IPS-18c (cell line): ENCODE data around the gene ADNP2.

Experiments used
- H3K4me3 ChIP-seq: 2 replicates; pipeline ENCODE4 v1.7.0; 2013; ENCODE audit warnings: low read depth, mild to moderate bottlenecking, low read length, moderate library complexity; ENCODE audit not compliant: insufficient read depth
- H3K9me3 ChIP-seq: one replicate; pipeline ENCODE4 v1.6.1; 2013; ENCODE audit warnings: mild to moderate bottlenecking, low read length, moderate library complexity; ENCODE audit not compliant: control insufficient read depth, insufficient read depth

ADNP2 gene

DNA sequence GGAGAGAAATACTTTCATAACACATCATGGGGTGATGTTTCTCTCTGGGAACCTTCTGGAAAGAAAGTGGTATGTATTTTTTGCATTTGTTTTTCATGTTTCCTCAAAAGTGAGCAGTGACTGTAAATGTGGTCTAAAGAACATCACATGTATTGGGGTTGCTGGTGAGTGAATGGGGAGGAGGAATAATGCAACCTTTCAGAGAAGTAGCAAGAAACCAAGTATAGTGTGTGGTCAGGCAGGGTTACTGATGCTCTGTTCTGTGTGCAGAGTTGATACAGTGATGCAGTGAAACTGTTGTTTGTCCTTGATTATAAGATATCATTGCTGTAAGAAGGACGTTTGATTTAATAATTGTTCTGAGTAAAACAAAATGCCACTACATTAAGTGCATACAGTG lies 24.1 kb downstream of the ADNP2 start:
- Histone ChIP-seq H3K9me3 (no peaks in the 10 kb centered on the region), H3K4me3 (no peak overlapping the region)

DNA sequence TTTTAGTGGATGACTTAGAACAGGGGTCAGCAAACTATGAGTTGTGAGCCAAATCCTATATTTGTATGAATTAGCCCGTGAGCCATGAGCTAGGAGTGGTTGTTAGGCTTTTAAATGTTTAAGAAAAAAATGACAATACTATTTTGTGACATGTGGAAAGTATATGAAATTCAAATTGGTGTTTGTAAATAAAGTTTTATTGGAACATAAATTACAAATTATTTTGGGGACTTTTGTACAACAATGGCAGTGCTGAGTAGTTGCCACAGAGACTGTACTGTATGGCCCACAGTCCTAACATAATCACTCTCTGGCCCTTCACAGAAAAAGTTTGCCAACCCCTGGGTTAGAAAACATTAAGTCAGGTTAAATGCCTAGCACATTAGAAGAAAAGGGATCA lies 26.1 kb downstream of the ADNP2 start:
- no peaks in the 10 kb centered on the region for H3K9me3 ChIP-seq
- H3K4me3 ChIP-seq: no peak overlapping the region

DNA sequence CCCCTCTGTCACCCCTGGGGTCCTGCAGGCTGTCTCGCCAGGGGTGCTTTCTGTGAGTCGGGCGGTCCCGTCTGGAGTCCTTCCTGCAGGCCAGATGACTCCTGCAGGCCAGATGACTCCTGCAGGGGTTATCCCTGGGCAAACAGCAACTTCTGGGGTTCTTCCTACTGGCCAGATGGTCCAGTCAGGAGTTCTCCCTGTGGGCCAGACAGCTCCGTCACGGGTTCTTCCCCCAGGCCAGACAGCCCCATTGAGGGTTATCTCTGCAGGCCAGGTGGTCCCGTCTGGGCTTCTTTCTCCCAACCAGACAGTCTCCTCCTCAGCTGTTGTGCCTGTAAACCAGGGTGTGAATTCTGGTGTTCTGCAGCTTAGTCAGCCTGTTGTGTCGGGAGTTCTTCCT lies 27.6 kb downstream of the ADNP2 start:
- no peak overlapping the region for H3K4me3 ChIP-seq

DNA sequence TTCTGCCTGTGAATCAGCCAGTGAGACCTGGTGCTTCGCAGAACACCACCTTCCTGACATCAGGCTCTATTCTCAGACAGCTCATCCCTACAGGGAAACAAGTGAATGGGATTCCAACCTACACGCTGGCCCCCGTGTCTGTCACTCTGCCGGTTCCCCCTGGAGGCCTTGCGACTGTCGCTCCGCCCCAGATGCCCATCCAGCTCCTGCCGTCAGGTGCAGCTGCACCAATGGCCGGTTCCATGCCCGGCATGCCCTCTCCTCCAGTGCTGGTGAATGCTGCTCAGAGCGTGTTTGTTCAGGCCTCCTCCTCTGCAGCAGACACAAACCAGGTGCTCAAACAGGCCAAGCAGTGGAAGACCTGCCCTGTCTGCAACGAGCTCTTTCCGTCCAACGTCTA lies 28.1 kb downstream of the ADNP2 start:
- H3K9me3 ChIP-seq: no peaks in the 10 kb centered on the region

More for the DNA sequence above, 27.6 kb downstream of the ADNP2 start:
- H3K9me3 ChIP-seq: no peaks in the 10 kb centered on the region

DNA sequence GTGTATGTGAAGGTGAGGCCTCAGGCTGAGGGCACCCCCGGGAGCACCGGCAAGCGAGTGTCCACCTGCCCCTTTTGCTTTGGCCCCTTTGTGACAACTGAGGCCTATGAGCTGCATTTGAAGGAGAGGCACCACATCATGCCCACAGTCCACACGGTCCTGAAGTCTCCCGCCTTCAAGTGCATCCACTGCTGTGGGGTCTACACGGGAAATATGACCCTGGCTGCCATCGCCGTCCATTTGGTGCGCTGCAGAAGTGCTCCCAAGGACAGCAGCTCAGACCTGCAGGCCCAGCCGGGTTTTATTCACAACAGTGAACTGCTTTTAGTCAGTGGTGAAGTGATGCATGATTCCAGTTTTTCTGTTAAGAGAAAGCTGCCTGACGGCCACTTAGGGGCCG lies 28.9 kb downstream of the ADNP2 start:
- Histone ChIP-seq H3K4me3 (no peak overlapping the region), H3K9me3 (no peaks in the 10 kb centered on the region)

More for the DNA sequence above, 28.1 kb downstream of the ADNP2 start:
- H3K4me3 ChIP-seq: no peak overlapping the region

DNA sequence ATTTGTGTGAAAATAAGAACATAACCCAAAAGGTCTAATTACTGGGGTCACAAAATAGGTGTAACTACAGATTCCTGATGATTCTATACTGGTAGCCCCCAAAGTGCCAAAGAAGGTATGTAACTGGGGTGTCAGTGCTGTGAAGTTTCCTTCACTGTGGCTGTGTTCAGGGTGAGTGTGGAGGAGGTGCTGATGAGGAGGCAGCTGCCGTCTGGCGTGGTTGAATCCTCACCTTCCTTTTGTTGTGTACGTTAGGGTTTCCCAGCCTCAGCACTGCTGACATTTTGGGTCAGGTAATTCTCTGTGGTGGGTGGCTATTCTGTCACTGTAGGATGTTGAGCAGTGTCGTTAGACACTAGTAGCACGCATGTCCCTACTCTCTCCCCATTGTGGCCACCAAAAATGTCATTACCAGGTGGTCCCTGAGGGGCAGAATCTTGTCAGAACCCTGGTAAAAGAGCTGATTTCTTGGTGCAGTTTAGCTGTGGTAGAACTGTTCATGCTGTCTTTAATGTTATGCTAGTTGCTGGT lies 31.5 kb downstream of the ADNP2 start:
- H3K4me3 ChIP-seq: no peak overlapping the region
- no peaks in the 10 kb centered on the region for H3K9me3 ChIP-seq

DNA sequence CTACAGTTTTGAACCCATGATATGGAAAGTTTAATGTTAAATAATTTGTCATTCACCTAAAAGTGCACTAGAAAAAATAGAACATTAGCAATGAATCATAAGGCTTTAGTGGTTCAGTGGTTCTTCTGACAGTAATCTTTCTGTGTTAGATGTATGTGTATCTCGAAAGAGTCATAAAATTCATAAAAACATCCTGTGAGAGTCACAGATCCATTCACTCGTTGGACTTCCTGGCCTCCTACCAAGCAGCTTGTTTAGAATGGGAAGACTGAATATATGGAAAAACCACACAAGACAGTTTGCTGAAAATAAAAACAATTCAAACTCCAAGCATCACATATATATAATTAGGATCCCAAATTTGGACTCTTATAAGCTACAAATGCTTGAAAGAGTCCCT lies 34.8 kb downstream of the ADNP2 start:
- Histone ChIP-seq H3K4me3 (no peak overlapping the region), H3K9me3 (no peaks in the 10 kb centered on the region)

DNA sequence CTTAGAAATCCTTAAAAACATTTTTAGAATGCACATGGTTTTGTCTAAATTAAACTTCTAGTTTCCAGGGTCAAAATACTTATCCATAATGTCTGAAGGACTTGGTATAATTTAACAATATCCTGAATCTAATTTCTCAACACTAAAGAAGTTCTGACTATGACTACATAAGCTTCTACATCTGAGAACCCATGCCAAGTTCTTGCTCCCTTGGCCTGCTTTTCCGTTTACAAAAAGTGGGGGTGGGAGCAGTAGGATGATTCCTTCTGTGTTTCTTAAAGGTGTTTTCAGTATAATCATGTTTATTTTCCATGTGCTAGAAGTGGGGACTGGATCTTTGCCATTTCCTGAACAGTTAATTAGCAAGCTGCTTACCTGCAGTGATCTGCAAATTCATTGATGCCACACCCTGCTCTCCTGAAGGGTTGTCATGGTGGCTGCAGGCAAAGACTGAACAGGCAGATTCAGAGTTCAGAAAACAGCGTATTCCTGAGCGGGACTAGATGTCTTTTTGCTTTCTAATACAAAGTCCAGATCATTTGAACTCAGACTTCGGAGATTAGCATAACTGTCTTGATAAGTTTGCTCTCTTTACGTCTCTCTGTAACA lies 36.2 kb downstream of the ADNP2 start:
- no peaks in the 10 kb centered on the region for H3K9me3 ChIP-seq
- H3K4me3 ChIP-seq: no peak overlapping the region

DNA sequence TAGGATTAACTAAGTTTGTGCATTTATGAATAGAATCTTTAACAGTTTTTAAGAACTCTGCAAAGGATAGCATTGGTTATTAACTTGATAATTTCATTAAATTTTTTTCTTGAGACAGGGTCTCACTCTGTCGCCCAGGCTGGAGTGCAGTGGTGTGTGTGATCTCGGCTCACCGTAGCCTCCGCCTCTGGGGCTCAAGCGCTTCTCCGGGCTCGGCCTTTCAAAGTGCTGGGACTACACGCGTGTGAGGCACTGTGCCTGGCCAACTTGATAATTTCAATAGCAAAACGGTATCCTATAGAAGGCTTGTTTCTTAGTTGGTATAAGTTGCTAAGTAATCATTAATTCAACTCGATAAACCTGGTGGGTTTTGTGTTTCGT lies 38.0 kb downstream of the ADNP2 start:
- Histone ChIP-seq H3K9me3 (no peaks in the 10 kb centered on the region), H3K4me3 (no peak overlapping the region)

DNA sequence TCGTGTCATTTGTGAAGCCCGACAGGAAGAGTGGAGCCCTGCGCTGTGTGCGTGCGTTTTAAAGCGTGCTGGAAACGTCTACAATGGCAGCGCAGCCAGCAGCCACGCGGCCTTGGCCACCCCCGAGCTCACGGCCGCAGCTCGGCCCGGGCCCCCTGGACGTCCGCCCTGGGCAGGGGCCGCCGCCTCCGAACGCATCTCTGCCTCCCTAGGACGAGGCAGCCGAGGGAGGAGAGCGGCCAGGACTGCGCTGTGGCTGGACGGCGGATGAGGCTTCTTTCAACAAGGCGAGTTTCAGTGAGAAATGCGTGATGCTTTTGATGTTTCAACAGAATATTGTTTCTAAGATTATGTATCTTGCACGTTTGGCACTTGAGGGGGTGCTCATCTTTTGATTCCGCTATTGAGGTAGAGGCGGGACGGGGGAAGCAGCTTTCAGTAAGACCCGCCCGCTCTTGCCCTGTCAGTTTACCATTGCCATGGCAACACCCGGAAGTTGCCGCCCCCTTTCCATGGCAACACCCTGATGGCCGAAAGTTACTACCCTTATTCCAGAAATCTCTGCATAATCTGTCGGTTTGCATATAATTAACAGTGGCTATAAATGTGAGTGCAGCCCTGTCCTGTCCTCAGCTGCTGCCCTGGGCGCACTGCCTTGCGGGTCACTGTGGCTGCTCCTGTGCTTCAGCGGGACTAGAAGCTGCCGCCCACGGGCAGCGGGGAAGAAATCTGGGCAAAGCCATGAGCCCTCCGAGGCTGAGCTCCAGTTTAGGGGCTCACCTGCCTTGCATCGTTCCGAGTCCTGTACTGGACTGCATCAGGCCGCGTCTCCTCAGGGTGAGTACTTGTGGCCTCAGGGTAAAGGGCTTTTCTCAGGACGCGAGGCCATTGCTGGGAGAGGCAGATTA lies 38.6 kb downstream of the ADNP2 start:
- H3K4me3 ChIP-seq: no peak overlapping the region
- H3K9me3 ChIP-seq: no peaks in the 10 kb centered on the region

DNA sequence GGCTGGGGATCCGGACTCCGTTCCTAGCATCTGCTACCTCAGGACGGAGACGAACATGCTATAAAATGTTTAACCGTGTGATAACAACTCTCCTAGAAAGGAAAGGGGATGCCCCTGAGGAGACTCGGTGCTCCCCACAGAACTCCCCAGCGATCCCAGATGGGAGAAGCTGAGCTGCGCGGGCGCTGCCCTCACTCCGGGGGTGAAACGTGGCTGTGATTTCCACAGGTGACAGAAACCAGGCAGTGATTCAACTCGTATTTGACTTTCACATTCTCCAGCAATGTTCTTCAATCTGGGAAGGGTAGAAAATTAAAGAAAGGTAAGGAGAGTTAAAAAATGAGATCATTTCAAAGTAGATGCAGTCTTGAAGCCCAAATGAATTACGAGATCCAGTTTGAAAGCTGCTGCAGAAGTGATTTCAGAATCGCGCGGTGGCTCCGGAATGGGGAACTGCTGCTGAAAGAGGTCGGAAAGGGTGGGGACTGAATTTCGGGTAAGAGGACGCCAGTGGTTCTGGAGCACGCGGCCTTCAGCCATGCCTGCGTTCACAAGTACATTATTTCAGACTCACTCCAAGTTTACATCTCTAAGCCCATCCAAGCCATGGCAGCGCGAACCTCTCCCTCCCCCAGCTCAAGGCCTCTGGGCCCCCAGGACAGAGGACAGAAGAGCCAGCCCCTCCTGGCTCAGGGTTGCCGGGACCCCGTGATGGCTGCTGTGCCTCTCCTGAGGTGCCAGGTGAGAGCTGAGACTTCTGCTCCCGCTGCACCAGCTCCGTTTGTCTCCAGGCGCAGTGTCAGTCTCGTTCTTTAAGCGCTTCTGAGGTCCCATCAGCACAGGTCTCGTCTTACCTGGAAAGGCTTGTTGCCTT lies 39.5 kb downstream of the ADNP2 start:
- no peak overlapping the region for H3K4me3 ChIP-seq
- no peaks in the 10 kb centered on the region for H3K9me3 ChIP-seq

DNA sequence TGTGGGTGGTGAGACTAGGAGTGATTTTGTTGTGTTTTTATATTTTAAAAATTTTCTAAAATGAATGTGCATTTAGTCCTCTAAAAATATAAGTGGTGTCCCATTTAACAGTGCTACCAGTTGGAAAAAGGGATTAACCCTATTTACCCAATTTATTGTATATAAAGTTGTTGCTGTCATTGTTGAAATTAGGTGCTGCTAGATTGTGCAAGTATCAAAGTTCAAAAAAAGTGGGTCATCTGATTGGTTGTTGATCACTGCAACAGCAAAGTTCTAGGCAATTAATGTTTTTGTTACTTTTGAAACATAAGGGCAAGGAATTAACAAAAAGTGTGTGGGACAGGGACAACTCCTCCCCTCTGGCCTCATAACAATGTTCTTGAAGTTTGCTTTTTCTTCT lies 40.6 kb downstream of the ADNP2 start:
- Histone ChIP-seq H3K4me3 (no peak overlapping the region), H3K9me3 (no peaks in the 10 kb centered on the region)

DNA sequence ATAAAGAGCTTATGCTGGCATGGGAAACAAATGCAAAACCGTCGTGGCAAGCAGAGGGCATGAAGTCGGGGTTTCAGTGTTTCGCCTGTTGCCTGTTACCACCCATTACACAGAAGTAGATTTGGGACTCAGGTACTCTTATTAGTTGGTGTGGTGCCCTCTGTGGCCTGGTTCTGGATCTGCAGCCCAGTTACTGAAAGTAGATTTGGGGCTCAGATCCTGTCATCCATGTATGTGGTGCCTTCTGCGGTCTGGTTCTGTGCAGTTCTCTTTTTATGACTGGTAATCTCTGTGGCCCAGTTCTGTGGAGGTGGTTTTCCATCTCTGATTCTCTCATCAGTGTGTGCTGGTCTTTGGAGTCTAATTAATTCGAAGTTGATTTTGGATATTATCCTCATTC lies 45.2 kb downstream of the ADNP2 start:
- Histone ChIP-seq H3K9me3 (no peaks in the 10 kb centered on the region), H3K4me3 (no peak overlapping the region)

DNA sequence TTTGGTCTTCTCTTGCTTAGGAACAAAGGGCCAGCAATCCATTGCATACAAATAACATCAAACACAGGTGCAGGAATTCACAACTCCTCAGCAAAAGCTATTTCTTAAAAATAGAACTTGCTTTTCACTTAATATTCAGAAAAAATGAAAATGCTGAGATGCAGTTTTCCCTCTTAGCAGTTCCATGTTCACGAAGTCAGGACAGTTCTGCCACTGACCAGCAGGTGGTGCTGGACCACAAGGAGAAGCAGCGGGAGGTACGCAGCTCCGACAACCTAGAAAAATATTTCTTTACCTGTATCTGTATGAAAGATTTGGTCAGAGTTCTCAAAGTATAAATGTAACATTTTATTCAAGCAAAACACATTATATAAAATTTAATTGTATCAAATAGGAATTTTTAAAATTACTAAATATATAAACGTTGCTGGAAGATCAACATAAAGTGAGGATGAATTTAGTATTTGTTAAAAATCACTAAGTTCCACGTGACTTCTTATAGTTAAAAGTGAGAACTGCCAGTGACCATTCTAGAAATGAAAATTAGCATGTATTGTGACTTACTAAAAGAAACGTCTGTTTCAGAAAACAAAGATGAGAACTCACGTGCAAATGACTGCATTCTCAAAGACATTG lies 48.8 kb downstream of the ADNP2 start:
- H3K4me3 ChIP-seq: no peak overlapping the region
- peaks cover 4% of the 10 kb centered on the region for H3K9me3 ChIP-seq

DNA sequence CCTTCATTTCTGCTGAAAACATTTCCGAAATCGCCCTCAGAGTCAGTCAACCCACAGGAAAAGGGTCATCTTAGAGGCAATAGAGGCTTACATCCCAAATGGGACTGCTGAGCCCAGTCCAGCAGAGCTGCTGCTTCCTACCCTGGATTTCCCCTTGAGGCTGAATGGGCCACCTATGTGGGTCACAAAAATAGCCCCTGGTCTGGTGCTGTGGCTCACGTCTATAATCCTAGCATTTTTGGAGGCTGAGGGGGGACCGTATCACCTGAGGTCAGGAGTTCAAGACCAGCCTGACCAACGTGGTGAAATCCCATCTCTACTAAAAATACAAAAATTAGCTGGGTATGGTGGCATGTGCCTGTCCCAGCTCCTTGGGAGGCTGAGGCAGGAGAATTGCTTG lies 49.3 kb downstream of the ADNP2 start:
- Histone ChIP-seq H3K4me3 (no peak overlapping the region), H3K9me3 (peaks cover 4% of the 10 kb centered on the region)

DNA sequence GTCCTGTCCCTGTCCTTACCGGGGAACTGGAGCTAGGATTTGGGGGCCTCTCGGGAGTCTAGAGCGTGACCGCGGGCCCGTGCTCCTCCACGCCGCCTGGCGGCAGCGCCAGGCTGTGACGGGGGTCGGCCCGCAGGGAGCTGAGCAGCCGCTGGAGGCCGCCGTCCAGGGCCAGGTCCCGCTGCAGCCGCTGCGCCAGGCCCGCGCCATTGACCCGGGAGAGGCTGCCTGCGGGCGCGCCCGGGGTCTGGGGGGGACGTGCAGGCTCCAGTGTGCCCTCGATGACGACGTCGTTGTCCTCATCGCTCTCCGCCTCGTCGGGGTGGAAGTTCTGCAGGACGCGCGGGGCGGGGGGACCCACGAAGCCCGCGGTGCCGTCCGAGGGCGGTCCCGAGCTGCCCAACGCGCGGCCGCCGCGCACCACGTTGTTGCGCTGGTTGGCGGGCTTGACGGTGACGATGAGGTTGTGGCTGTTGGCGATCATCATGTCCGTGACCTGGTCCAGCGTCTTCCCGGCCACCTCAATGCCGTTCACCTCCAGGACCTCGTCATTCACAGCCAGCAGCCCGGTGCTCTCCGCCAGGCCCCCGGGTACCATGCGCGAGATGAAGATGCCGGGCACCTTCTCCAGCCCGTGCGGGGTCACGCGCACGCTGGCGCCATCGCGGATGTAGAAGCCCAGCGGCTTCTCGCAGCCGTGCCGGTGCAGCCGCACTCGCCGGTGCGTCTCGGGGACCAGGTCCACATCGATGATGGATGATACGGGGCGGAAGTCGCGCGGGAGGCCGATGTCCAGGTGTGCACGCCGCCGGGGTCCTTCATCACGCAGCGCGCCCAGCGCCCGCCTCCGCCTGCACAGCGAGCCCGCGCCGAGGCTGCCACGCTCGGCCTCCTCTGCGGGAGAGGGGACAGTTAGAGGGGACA lies 50.9 kb downstream of the ADNP2 start:
- peaks cover 7% of the 10 kb centered on the region for H3K9me3 ChIP-seq
- no peak overlapping the region for H3K4me3 ChIP-seq
